HG03575 (cell line): ENCODE results near the gene FGF23.

Experiments
- ATAC-seq: cut with Tn5 transposase; IDR thresholded peaks from one replicate; pipeline ENCODE4 v1.9.1; 2021; ENCODE audit not compliant: unreplicated experiment, insufficient number of reproducible peaks, low FRiP score; ENCODE audit errors: extremely low read depth

The FGF23 gene

GRCh38 chr12:4323396-4323795 lies 56.1 kb downstream of the FGF23 start:
- no peak for ATAC-seq

DNA sequence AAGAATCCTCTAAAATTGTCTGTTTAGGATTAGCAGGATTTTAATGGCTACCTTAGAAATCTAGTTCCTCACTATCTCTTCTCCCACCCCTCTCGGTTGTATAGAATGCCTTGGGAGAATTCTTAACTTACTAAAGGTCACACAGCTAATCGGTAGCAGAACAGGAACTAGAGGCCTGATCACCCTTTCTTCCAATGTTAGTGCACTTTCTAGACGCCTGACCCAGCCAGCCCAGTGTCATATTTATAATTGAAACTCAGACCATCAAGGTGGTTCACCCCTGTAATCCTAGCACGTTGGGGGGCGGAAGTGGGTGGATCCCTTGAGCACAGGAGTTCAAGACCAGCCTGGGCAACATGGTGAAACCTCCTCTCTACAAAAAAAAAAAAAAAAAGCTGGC lies 56.8 kb downstream of the FGF23 start:
- ATAC-seq, result no peak

DNA sequence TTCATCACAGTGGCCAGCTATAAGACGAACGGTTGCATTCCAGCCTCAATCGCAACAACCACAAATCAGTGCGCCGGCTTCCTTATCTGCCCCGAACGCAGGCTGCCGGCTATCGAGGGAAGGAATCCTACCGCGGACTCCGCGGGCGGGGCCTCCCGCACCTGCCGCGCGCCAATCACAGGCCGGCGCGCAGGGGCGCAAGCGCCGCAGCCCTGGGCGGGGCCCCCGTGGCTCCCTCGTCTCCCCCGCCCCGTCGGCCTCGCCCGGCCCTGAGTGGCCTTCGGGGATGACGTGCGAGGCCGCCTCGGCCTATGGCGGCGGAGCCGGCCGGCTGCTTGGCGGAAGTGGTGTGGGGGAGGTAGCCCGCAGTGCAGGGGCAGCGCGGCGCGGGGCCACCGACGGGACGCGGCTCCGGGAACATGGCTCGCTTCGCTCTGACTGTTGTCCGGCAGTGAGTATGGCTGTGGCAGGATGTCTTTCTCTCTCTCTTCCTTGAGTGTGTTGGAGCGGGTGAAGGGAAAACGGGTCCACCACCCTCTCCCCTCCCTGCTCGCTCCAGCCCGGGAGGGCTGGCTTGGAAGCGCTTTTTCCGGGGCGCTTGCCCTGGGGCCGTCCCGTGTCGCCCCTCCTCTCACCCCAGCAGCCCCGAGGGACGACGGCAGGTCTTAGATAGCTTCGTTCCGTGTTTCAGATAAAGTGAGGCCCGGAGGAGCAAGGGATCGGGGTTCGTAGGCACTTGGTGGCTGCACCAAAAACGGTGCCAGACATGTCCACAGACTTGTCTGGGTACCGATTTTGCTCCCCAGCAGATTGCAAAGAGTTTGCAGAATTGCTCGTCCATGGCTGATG lies 58.4 kb downstream of the FGF23 start, which contains the start of gene TIGAR:
Gene TIGAR (plus strand): TSS at position 361 of the 849 bp plus-strand sequence. CDS start 59 bp downstream, at position 420.
- peak; percentile 36 for ATAC-seq

- peak; percentile 2 for ATAC-seq
Measured at GRCh38 chr12:4320497-4320852, 59.0 kb downstream of the FGF23 start.
